HG03565 (cell line): ENCODE data around the gene RNF31.
A peak's percentile ranks its signal among the peaks of the same experiment; 100 is the strongest.

Experiments used
- ATAC-seq: cut with Tn5 transposase; IDR thresholded peaks from one replicate; pipeline ENCODE4 v1.9.1; 2021; ENCODE audit warnings: mild to moderate bottlenecking, moderate library complexity; ENCODE audit not compliant: unreplicated experiment

The RNF31 gene

GRCh38 chr14:24181371-24182077, 34.2 kb downstream of the RNF31 start:
- no peak for ATAC-seq

GRCh38 chr14:24182110-24182882, 35.0 kb downstream of the RNF31 start:
- no peak for ATAC-seq

GRCh38 chr14:24183014-24183481, 35.8 kb downstream of the RNF31 start:
- no peak for ATAC-seq

GRCh38 chr14:24184104-24184970, 37.0 kb downstream of the RNF31 start:
- no peak for ATAC-seq

GRCh38 chr14:24185026-24185425, 37.7 kb downstream of the RNF31 start:
- no peak for ATAC-seq

- no peak for ATAC-seq
Measured at GRCh38 chr14:24185741-24186140, 38.4 kb downstream of the RNF31 start.

GRCh38 chr14:24186831-24187538, 39.7 kb downstream of the RNF31 start:
- no peak for ATAC-seq

- ATAC-seq, result no peak
Measured at GRCh38 chr14:24187539-24187915, 40.2 kb downstream of the RNF31 start.

- peak; percentile 88 for ATAC-seq
Measured at GRCh38 chr14:24188251-24189058, 41.2 kb downstream of the RNF31 start, which contains the start of gene IPO4. Gene IPO4, minus strand, starts transcription at chr14:24188816. Its CDS starts 29 bp downstream, at chr14:24188787.

- no peak for ATAC-seq
Measured at GRCh38 chr14:24189059-24189375, 41.7 kb downstream of the RNF31 start.

GRCh38 chr14:24189460-24189859, 42.2 kb downstream of the RNF31 start:
- ATAC-seq, result no peak

GRCh38 chr14:24190416-24190815, 43.1 kb downstream of the RNF31 start:
- ATAC-seq, result no peak

- ATAC-seq, result no peak
Measured at GRCh38 chr14:24192933-24193332, 45.6 kb downstream of the RNF31 start.

GRCh38 chr14:24194186-24194872, 47.0 kb downstream of the RNF31 start:
- no peak for ATAC-seq

- no peak for ATAC-seq
Measured at GRCh38 chr14:24194873-24195185, 47.5 kb downstream of the RNF31 start.

- ATAC-seq, result peak; percentile 72
Measured at GRCh38 chr14:24195186-24196070, 48.1 kb downstream of the RNF31 start, which contains the start of gene TM9SF1. Gene TM9SF1, minus strand, starts transcription at chr14:24195441. Its CDS starts 422 bp downstream, at chr14:24195019.

GRCh38 chr14:24196071-24197055, 49.1 kb downstream of the RNF31 start:
- ATAC-seq, result peak; percentile 2
